GM06990 (cell line): ENCODE data around the gene STK25.

Experiments used
- DNase-seq: peaks from one replicate; pipeline ENCODE4 v3.0.0-alpha.2; 2011; ENCODE audit not compliant: insufficient read length; ENCODE audit errors: extremely low read depth
- H3K27me3 ChIP-seq: replicated peaks from 2 replicates; pipeline ENCODE4 v1.6.0; 2011; ENCODE audit warnings: low read length; ENCODE audit not compliant: control insufficient read depth, insufficient read depth
- H3K36me3 ChIP-seq: 2 replicates; pipeline ENCODE4 v1.5.1; 2011; ENCODE audit warnings: low read length; ENCODE audit not compliant: control insufficient read depth, insufficient read depth
- H3K4me3 ChIP-seq: replicated peaks from 2 replicates; pipeline ENCODE4 v1.5.1; 2011; ENCODE audit warnings: low read depth, mild to moderate bottlenecking, control low read depth, low read length
- TF ChIP-seq, protein P1 (sequence below): IDR thresholded peaks from 2 replicates; pipeline ENCODE4 v1.5.1; 2011; ENCODE audit warnings: low read length, control low read depth, mild to moderate bottlenecking, inconsistent platforms; ENCODE audit not compliant: insufficient read depth, poor library complexity, severe bottlenecking

The STK25 gene

DNA sequence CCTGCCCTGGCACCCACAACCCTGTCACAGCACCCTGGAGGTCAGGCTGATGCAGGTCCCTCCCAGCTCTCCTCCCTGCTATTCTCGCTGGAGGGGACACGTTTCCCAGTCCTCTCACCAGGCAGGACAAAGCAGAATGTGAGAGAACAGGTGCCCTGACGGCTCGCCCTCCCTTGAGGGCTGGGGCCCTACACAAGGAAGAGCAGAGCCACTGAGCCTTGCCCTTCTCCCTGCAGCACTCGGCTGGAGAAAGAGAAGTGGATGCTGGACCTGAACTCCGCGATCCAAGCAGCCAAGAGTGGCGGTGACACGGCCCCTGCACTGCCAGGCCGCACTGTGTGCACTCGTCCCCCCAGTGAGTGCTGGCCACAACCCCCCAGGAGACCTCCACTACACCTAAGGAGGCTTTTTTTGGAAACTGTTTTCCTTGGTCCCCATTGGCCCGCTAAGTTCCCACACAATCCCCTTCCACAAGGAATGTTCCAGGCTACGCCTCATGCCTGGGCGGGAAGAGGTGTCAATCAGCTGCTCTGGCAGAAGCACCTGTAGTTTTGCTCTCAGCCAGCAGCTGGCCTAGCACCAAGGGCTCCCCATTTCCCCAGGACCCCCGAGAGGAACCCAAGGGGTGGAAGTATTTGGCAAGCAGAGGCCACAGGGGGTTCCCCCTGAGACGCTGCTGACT, 17.4 kb downstream of the STK25 start:
- TF ChIP-seq, protein P1, sequence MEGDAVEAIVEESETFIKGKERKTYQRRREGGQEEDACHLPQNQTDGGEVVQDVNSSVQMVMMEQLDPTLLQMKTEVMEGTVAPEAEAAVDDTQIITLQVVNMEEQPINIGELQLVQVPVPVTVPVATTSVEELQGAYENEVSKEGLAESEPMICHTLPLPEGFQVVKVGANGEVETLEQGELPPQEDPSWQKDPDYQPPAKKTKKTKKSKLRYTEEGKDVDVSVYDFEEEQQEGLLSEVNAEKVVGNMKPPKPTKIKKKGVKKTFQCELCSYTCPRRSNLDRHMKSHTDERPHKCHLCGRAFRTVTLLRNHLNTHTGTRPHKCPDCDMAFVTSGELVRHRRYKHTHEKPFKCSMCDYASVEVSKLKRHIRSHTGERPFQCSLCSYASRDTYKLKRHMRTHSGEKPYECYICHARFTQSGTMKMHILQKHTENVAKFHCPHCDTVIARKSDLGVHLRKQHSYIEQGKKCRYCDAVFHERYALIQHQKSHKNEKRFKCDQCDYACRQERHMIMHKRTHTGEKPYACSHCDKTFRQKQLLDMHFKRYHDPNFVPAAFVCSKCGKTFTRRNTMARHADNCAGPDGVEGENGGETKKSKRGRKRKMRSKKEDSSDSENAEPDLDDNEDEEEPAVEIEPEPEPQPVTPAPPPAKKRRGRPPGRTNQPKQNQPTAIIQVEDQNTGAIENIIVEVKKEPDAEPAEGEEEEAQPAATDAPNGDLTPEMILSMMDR = no peak
- Histone ChIP-seq H3K4me3 (no peak overlapping the region), H3K36me3 (peaks cover 24% of the 10 kb centered on the region), H3K27me3 (no peaks in the 10 kb centered on the region)
- DNase-seq = no peak

DNA sequence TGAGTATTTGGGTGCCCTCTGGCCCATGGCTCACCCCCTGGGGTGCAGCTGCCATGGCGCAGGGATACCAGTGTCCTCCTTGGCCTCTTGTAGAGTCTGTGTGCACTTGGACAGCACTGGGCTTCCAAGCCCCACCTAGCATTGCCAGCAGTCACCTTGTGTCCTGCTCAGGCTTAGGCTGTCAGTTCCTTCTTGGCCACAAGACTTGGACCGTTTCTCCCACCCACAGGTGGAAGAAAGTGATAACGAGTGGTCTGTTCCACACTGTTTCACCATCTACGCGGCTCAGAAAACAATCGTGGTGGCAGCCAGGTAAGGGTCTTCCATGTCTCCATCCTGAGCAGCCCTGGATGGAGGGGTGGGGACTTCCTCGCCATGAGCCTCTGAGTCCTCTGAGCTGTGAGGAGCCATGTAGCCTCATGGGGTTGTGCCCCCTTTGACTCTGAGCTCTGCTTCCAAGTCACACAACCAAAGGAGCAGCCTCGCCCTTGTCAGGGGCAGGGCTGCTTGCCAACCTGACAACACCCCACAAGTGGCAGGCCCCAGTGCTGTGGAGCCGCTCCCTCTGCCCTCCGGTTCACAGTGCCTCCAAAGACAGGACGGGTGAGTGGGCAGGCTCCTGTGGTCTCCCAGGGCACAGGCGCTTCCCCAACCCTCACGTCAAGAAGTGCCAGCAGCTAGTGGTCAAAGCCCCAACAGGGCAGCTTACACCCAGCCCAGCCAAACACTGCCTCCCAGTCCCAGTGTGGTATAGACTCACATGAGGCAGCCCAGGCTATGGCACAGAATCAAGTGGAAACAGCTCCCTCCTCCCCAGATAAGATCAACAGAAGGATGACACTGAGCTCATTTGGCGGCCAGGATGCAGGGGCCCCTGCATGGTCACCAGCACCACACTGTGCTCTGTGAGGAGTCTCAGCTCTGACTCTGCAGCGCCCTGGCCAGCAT, 18.4 kb downstream of the STK25 start:
- Histone ChIP-seq H3K27me3 (no peaks in the 10 kb centered on the region), H3K36me3 (peaks cover 21% of the 10 kb centered on the region), H3K4me3 (no peak overlapping the region)
- TF ChIP-seq, protein P1 = no peak
- DNase-seq = no peak

DNA sequence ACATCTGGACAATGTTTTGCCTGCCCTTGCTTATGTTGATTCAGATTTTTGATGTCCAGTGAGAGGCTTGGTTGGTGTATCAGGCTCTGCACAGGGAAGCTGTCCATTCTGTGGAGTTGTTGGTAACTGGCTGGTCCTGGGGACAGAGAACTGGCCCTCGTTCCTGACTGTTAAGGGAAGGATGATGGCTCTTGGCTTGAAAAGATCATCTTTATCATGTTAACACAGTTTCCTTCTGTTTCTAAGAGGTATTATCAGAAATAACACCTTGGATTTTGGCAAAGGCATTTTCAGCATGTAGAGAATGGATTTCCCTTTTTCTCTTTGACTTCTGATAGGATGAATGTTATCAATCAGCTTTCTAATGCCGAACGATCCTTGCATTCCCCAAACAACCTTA, 19.3 kb downstream of the STK25 start:
- TF ChIP-seq, protein P1 = no peak
- Histone ChIP-seq H3K4me3 (no peak overlapping the region), H3K36me3 (peaks cover 18% of the 10 kb centered on the region), H3K27me3 (no peaks in the 10 kb centered on the region)
- no peak for DNase-seq

DNA sequence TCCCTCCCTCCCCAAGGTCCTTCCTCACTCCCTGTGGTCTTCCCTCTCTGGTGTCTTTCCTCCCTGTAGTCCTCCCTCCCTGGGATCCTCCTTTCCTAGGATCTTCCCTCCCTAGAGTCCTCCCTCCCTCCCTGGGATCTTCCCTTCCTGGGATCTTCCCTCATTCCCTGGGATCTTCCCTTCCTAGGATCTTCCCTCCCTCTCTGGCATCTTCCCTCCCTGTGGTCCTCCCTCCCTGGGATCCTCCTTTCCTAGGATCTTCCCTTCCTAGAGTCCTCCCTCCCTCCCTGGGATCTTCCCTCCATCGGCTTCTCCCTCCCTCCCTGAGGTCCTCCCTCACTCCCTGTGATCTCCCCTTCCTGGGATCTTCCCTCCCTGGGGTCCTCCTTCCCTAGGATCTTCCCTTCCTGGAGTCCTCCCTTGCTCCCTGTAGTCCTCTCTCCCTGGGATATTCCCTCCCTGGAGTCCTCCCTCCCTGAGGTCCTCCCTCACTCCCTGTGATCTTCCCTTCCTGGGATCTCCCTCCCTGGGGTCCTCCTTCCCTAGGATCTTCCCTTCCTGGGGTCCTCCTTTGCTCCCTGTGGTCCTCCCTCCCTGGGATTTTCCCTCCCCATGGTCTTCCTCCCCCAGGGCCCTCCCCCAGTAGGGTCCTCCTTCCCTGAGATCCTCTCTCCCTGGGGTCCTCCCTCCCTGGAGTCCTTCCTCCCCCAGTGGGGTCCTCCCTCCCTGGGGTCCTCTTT, 23.0 kb downstream of the STK25 start:
- no peaks in the 10 kb centered on the region for H3K27me3 ChIP-seq
- TF ChIP-seq, protein P1 = no peak
- peaks cover 6% of the 10 kb centered on the region for H3K36me3 ChIP-seq
- no peak overlapping the region for H3K4me3 ChIP-seq
- DNase-seq = no peak

DNA sequence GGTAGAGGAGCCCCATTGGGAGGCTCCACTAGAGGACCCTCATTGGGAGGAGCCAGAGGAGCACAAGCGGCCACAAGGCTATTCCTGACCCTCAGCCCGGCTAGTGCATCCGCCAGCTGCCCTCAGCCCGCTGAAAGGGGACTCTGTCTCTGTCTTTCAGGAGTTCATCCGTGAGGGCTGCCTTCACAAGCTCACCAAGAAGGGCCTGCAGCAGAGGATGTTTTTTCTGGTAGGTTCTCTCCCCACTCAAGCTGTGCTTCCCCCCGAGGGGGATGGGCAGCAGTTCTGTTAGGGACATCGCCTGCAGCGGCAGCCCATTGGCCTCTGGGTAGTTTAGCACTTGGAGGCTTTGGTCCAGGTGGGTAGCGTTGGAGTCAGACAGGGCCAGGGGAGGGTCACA, 25.1 kb downstream of the STK25 start:
- no peak for DNase-seq
- H3K27me3 ChIP-seq = no peaks in the 10 kb centered on the region
- no peak overlapping the region for H3K4me3 ChIP-seq
- H3K36me3 ChIP-seq = peaks cover 6% of the 10 kb centered on the region
- TF ChIP-seq, protein P1 = no peak
